HG02970 (cell line): Measurements from ENCODE around the gene LPIN1.
"Not testable (repeated sequence)": the region's sequence is repeated elsewhere in the genome, so short reads cannot be mapped to it uniquely, and the experiment has no call there.

Source experiments
- ATAC-seq: cut with Tn5 transposase; IDR thresholded peaks from one replicate; pipeline ENCODE4 v1.9.1; 2021; ENCODE audit warnings: mild to moderate bottlenecking, moderate library complexity, moderate number of reproducible peaks; ENCODE audit not compliant: unreplicated experiment, low FRiP score

LPIN1 gene

DNA sequence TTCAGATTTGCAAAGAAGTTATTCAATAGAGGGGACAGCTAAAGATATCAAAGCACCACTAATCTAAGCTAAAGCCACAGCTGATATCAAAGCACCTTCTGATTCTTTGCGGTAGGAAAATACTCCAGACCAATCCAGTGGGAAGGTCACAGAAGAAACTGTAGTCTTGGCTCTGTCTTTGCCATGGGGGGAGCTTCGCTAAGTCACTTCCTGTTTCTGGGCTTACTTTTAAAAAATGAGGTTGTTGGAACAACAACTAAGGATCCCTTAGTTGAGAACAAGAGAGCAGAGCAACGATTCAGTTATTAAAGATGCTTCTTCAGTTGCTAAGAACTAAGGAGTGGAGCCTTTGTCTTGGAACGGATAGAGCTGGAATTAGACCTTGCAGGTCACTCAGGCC lies 12.2 kb downstream of the LPIN1 start:
- ATAC-seq: no peak

DNA sequence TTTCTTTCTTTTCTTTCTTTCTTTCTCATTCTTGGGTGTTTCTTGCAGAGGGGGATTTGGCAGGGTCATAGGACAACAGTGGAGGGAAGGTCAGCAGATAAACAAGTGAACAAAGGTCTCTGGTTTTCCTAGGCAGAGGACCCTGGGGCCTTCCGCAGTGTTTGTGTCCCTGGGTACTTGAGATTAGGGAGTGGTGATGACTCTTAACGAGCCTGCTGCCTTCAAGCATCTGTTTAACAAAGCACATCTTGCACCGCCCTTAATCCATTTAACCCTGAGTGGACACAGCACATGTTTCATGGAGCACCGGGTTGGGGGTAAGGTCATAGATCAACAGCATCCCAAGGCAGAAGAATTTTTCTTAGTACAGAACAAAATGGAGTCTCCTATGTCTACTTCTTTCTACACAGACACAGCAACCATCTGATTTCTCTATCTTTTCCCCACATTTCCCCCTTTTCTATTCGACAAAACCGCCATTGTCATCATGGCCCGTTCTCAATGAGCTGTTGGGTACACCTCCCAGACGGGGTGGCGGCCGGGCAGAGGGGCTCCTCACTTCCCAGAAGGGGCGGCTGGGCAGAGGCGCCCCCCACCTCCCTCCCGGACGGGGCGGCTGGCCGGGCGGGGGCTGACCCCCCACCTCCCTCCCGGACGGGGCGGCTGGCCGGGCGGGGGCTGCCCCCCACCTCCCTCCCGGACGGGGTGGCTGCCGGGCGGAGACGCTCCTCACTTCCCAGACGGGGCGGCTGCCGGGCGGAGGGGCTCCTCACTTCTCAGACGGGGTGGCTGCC lies 12.9 kb downstream of the LPIN1 start:
- ATAC-seq: not testable (repeated sequence)

DNA sequence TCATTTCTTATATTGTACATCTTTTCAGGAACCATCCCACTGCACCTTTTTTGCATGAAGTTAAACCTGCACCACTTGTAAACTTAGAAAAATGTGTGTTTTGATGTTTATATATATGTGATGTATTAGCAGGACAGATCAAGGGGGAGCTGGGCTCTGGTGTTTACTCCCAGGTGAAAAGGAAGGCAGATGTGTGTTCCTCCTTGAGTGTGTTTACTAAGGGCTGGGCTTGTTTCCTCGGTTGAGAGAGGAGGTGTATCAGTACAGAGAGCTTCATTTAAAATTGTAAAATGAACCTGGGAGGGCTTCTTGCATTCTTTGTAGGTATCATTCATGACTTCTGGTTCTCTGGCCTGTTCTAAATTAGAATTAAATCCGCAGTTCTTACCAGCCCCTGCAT lies 14.8 kb downstream of the LPIN1 start:
- ATAC-seq: no peak

DNA sequence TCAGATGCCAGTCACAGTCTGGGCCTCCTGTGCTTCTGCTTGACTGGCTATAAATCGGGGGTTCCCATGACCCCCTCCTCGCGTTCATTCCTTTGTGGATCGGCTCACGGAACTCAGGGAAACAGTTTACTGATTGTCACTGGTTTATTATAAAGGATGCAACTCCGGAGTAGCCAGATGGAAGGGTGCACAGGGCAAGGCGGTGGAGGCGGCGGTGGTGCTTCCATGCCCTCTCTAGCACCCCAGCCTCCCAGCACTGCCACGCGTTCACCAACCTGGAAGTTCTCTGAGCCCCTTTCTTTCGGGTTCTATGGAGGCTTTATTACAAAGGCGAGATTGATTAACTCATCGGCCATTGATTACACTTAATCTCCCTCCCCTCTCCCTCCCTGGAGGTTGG lies 15.6 kb downstream of the LPIN1 start:
- ATAC-seq: no peak

DNA sequence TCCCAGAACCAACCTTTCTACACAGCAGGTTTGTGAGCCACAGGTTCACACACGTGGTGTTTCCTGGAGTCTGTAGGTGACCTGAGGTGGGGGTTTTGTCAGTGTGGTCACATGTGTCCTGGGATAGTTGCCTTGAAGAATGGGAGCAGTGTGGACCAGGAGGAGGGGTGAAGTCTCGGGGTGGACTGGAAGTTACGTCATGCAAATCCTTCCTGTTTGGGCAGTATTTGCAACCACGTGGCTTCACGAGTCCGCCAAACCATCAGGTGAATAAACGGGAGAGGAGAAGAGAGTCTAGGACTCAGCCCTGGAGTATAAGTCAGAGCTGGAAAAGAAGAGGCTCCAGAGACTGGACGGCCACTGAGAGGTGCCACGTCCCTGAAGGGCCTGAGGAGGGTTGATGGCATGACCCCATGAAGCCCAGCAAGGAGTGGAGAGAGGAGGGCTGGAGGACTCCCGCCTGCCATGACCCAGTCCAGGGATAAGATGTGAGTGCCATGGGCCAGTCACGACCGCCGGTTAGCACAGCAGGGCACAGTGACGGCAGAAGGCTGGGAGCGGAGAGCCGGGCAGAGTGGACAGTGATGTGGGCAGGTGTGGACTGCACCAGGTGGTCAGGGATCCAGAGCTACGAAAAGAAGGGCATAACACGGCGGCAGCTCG lies 16.5 kb downstream of the LPIN1 start:
- ATAC-seq: no peak

DNA sequence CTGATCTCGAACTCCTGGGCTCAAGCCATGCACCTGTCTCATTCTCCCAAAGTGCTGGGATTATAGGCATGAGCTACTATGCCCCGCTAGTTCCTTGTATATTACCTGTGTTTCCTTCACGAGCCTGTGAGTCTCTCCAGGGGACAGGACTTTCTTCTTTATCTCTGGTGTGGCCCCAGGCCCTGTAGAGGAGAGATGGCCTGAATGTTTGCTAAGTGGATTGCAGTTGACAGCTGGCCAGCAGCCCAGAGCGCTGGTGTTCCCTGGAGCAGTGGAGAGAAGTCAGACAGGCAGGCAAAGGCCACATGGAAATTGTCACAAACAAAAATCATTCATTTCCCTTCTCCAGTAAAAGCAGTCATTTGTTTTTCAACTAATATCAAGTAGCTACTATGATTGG lies 17.9 kb downstream of the LPIN1 start:
- no peak for ATAC-seq

DNA sequence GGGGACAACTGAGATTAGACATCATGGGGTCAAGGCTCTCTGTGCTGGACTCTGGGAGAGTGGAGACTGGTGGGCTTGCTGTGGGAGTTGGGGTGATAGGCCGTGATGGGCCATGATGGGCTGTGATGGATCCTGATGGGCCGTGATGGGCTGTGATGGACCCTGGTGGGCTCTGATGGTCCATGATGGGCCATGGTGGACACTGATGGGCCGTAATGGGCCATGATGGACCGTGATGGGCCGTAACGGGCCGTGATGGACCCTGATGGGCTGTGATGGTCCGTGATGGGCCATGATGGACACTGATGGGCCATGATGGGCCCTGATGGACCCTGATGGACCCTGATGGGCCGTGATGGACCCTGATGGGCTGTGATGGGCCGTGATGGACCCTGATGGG lies 18.5 kb downstream of the LPIN1 start:
- ATAC-seq: no peak

DNA sequence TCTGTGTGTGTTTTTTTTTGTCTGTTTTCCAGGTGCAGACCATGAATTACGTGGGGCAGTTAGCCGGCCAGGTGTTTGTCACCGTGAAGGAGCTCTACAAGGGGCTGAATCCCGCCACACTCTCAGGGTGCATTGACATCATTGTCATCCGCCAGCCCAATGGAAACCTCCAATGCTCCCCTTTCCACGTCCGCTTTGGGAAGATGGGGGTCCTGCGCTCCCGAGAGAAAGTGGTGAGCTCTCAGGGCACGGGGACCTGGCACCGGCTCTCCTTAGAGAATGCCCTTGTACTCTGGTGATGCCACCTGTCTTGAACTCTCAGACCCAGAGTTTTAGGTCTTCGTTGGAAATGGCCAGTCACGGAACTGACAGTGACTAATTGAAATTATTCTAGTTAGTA lies 19.1 kb downstream of the LPIN1 start:
- ATAC-seq: no peak

DNA sequence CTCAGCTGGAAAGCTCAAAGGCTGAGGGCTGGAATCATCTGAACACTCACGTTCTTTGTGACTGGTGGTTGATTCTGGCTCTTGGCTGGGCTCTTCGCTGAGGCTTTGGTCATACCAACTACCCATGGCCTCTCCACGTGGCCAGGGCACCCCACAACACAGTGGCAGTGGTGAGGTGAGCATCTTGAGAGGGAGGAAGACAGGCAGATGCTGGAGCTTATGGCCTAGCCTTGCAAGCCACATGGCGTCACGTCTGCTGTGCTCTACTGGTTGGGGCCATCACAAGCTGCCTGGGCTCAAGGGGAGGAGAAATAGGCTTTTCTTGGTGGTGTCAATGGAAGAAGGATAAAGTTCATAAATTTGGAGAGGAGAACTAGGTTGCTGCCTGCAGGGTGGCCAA lies 19.6 kb downstream of the LPIN1 start:
- no peak for ATAC-seq

DNA sequence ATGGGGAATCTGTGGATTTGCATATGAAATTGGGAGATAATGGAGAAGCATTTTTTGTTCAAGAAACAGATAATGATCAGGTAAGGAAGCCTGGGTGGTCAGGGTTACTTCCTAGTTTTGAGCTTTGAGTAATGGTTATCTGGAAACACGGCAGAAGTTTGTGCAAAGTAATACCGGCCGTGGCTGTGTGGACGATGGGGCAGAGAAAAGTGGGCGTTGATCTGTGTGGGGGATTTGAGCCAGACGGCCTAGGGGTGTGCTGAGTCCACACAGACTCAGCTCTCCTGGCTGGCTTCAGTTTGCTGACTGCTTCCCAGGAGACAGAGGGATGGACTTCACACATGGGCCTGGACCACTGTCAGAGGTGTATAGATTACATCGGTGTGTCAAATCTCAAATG lies 21.3 kb downstream of the LPIN1 start:
- no peak for ATAC-seq

DNA sequence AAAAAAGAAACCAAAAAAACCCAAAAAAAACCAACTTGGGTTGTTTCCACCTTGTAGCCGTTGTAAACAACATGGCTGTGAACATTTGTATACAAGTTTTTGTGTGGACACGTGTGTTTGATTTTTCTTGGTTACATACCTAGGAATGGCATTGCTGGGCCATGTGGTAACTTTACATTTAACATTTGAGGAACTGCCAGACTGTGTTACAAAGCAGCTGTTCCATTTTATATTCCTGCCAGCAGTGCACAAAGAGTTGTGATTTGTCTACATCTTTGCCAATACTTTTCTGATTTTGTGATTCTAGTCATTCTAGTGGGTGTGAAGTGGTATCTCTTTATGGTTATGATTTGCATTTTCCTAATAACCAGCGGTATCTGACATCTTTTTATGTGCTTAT lies 22.5 kb downstream of the LPIN1 start:
- no peak for ATAC-seq

DNA sequence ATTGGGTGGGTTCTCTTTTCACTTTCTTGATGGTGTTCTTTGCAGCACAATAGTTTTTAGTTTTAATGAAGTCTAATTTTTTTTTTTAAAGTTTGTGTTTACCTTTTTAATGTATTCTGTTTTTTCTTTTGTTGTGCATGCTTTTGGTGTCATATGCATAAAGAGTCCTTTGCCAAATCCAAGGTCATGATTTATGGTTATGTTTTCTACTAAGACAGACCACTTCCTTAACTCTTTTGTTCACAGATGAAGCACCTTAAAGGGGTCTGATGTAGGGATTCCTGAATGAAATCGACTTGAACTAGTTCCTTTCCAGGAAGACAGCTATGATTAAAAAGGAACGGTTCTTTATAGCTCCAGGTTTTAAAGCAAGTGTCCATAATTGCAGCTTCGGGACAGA lies 23.1 kb downstream of the LPIN1 start:
- no peak for ATAC-seq

DNA sequence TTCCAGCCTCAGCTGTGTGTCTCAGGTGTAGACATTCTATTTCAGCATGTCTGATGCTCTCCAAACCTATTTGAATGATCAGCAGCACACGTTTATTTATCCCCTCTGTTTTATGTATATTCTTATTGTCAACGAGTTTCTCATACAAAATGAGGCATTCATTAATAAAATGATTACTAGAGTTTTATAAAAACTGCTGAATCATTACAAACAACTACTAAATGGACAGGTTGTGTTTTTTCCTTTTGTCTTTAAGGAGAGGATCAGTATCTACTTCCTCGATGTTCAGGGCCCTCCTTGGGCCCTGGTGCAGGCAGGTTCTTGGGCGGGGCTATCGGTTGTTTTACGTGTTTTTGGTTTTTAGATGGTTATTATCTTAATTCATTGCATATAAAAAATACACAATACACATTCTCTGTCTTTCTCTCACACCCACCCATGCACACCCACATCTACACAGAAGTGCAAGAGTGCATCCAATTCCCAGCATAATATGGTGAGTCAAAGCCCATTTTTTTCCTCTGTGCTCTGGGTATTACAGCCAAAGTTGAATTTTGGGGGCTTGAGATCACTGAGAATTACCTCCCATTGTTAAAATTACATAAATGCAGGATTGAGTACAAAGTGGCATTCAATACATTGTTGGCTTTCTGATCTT lies 24.2 kb downstream of the LPIN1 start:
- no peak for ATAC-seq

DNA sequence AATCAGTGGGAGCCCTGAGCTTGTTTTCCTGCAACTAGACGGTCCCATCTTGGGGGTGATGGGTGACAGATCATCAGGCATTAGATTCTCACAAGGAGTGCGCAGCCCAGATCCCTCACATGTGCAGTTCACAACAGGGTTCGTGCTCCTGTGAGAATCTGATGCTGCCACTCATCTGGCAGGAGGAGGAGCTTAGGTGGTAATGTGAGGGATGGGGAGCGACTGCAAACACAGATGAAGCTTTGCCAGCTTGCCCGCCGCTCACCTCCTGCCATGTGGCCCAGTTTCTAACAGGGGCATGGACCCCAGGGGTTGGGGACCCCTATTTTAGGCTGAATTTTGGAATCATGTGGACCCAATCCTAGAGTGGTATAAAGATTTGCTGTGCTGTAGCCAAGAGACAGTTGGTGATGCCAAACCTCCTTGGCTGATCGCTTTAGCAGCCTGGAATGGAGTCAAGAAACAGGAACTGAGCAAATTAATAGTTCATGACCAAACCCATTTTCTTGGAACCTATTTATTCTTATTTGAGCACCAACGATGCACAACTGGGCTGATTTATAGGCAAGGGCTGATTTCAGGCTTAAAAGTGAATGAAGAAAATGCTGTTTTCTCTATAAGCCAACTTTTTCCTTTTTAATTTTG lies 25.7 kb downstream of the LPIN1 start:
- no peak for ATAC-seq

DNA sequence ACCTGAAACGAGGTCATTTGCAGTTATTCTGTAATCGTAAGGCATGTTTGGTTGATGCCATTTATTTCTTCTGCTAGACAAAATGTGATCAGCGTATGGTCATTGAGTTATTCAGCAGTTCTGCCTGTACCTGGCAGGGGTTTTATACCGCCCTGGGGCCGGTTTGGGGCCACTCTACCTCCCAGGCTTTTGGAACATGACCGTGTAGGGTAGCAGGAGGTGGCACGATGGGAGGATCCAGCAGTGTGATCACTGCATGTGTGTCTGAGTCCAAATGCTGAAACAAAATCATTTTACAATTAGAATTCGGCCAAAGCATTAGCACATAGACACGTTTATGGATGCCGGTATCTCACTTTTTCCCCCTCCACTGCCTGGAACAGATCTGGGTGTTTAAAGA lies 26.7 kb downstream of the LPIN1 start:
- ATAC-seq: no peak

DNA sequence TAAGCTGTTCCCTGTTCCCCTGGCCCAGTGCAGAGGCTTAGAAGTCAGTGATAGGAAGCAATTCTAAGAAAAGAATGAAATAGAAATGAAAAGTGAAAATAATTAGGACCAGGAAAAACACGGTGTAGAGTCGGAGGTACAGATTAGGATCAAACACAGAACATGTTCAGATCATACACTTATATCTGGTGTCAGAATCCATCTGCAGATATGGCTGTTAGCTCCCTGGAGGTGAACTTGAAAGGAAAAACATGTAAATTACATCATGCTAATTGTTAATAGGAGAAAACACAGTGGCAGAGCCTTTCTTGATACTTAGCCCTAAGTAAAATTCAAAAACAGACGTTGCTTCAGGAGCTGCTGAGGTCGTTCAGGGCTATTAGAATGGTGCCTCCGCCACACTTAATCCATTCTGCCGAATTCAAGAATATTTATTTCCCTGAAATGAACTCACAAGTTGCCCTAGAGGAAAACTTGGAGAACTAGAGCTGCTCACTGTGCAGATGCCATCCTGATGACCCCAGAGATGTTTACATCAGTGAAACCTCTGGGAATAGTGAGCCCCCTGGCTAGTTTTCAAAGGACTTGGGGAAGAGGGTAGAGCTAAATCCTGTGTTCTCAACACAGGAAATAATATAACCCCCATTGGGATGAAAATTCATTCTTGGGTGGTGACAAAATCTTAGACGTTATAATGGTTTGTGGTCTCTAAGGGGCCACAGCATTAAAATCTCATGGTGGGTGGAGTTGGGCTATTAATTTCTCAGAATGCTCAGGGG lies 27.5 kb downstream of the LPIN1 start:
- ATAC-seq: no peak

DNA sequence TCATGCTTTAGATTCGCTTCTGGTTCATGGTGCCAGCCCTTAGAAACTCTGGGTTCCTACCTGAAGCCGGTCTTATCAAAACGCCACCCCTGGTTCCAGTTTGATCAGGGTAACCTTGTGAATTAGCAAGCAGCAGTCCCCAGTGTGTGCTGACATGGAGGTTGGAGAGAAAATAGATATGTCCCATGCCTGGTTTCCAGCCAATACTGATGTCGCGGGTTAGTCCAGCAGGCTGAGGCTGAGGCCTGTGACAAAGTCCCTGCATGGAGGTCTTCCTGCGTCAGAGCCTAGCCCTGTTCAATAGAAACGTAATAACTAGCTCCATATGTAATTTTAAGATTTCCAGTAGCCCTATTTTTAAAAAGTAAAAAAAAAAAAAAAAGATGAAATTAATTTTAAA lies 28.2 kb downstream of the LPIN1 start:
- ATAC-seq: no peak

DNA sequence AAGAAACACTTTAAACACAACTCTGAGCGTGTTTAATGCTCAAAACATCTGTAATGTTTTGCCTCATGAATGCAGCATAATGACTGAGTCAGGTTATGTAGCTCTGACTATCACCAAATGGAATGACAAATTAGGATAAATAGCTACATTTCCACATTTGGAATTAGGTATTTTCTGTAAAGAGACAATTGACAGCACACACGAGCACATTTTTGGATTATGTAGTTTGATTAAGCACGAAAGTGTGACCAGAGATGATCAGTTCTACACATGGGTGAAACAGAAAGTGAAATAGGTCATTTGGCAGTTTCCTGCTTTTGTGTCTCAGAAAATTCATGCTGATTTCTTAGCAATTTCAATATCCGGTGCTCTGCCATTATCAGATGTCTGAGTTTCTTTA lies 29.0 kb downstream of the LPIN1 start:
- no peak for ATAC-seq

DNA sequence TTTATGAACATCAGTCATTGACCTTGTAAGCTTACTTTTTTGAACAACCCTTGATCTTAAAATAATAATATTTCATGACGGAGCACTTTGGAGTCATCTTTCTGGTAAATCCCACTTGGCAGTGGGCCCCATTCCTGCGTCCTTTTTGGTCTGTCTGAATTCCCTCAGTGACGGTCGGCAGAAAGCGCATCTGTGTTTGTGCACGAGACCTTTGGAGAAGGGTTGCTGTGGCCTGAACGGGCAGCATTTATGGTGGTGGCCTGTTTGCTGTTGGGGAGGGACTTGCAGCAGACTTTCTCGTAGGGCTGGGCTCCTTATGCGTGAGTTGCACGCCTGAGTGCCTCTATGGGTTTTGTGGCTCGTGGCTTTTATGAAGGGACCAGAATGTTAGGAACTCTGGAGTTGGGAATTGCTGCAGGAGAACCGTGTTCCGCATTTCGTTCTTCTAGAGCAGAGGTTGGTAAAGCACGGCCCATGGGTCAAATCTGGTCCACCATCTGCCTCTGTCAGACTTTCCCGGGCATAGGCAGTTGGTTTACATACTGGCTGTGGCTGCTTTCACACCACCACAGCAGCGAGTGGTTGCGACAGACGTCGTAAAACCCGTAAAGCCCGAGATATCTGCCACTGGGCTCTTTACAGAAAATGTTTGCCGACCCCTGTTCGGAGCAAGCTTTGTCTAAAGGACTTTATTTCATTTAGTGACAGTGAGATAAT lies 30.8 kb downstream of the LPIN1 start:
- no peak for ATAC-seq

DNA sequence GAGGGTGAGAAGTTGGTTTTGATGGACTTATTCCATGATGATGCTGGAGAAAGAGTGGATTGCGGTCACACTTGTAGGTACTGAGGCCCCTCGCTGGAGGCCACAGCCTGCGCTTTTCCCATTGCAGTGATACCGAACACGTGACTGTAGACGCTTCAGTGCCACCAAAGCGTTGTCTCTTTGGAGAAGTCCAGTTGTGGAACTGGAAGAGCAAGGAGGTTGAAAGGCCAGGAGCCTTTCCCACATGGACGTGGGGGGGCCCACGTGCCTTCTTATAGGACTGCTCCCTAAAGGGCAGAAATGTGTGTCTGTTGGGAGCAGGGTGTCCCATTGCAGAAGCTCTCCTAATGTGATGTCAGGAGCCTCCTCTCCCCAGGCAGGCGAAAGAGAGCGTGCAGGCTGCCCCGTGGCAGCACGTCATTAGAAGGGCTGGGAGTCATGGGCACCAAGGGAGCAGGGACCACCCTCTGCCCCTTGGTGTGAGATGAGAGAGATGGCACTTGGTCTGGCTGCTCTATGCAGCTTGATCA lies 31.5 kb downstream of the LPIN1 start:
- no peak for ATAC-seq
